Gastrocnemius medialis (tissue), 4 donors: ENCODE measurements around the gene WNT5A.

Experiments used
- CTCF ChIP-seq, 5 experiments: fragments of 450-650 bp in 3 of 5; fragments of 200-600 bp in 2 of 5; sonication (generic) in 2 of 5; IDR thresholded peaks in 4 of 5; conservative IDR thresholded peaks in 1 of 5; 1 replicate in 4 of 5; 2 replicates in 1 of 5; pipeline ENCODE4 v1.5.1; 2016 to 2019; ENCODE audit warnings: antibody characterized with exemption in 5 of 5, mild to moderate bottlenecking in 3 of 5, moderate library complexity in 3 of 5
- POLR2A ChIP-seq, 2 donors: fragments of 450-650 bp; IDR thresholded peaks; one replicate each; pipeline ENCODE4 v1.6.1; 2017; ENCODE audit warnings: antibody characterized with exemption in 2 of 2, mild to moderate bottlenecking in 2 of 2, moderate library complexity in 2 of 2

DNA sequence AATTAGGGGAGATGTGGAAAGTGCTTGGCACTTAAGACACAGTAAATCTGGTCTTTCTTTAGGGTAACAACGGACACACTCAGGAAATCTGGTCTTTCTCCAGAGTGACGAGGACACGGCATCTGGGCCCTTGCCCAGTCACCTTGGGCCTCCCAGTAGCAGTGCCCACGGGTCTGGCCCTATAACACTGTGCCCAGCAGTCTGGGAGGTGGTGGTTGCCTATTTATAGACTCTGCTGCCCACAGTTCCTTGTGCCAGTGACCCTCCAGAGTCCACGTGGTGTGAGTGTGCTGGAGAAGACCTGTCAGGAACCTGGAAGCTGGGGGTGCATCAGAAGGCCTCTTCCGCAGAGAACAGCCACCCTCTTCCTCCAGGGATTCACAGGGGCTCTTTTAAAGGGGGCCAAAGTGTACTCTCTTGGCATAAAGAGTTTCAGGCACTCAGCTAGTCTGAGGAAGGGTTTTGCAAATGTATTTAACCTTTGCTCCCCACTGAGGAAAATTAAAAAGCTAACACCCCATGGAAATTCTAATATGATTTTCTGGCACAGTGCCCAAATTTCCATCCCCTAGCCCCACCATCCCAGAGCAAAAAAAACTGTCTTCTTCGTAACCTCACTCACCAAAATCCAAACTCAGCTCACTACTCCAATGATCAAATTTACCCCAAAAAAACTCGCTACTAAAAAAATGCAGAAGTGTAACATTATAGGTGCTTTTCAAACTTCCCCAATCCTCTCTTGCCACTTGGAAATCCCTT, 15.4 kb downstream of the WNT5A start:
- TF ChIP-seq POLR2A (IDR thresholded peaks at IDR 0.05) (no peak), CTCF (IDR thresholded peaks at IDR 0.05 in 4 of 5, conservative IDR thresholded peaks at IDR 0.05 in 1 of 5) (no peak)
